MCF 10A (cell line): ENCODE results near the gene SEMA3C. TPM values are rescaled to one million over a fixed set of nuclear protein-coding genes. Genes with fewer than 3 reads are reported as not detected.

Experiments
- BruUV-seq: library from RNA; stranded (reverse); fragments of 400-500 nt; replicated peaks from 2 replicates; lab custom pipeline; 2021; lab: Mats Ljungman, UMichigan
- CTCF ChIA-PET: fragments of 300-600 bp; sonication (Branson Sonifier 250); formaldehyde crosslinking; extraction: SDS; loops from one replicate; lab custom pipeline; 2021; ENCODE audit warnings: antibody characterized with exemption, inconsistent platforms; lab: Yijun Ruan, JAX
- POLR2A ChIA-PET: fragments of 300-600, 350-650 bp; sonication (Branson Sonifier 250); formaldehyde crosslinking; extraction: SDS; loops from one replicate; lab custom pipeline; 2020; ENCODE audit warnings: antibody characterized with exemption, inconsistent platforms; lab: Yijun Ruan, JAX
- DNase-seq: peaks from one replicate; pipeline ENCODE4 v3.0.0-alpha.2; 2018; ENCODE audit not compliant: unreplicated experiment
- H3K27ac Mint-ChIP-seq: one replicate; pipeline ENCODE4 v1.8.0; 2022; ENCODE audit warnings: mild to moderate bottlenecking, low read depth, mixed read lengths; ENCODE audit not compliant: unreplicated experiment
- H3K27me3 Mint-ChIP-seq: one replicate; pipeline ENCODE4 v1.8.0; 2022; ENCODE audit warnings: mixed read lengths; ENCODE audit not compliant: insufficient read depth, unreplicated experiment
- H3K36me3 Mint-ChIP-seq: one replicate; pipeline ENCODE4 v1.8.0; 2022; ENCODE audit warnings: mild to moderate bottlenecking, moderate library complexity, mixed read lengths; ENCODE audit not compliant: insufficient read depth, unreplicated experiment
- H3K4me1 Mint-ChIP-seq: one replicate; pipeline ENCODE4 v1.8.0; 2022; ENCODE audit warnings: mixed read lengths; ENCODE audit not compliant: insufficient read depth, unreplicated experiment
- H3K4me3 Mint-ChIP-seq: one replicate; pipeline ENCODE4 v1.8.0; 2022; ENCODE audit warnings: mild to moderate bottlenecking, moderate library complexity, mixed read lengths; ENCODE audit not compliant: unreplicated experiment
- H3K9me3 Mint-ChIP-seq: one replicate; pipeline ENCODE4 v1.8.0; 2022; ENCODE audit warnings: mixed read lengths; ENCODE audit not compliant: unreplicated experiment
- CTCF ChIP-seq: fragments of 200-600 bp; IDR thresholded peaks from one replicate; pipeline ENCODE4 v1.8.0; 2022; ENCODE audit warnings: antibody characterized with exemption, mild to moderate bottlenecking; ENCODE audit not compliant: unreplicated experiment
- intact Hi-C: fragments of 100-400 bp; cut with micrococcal nuclease; formaldehyde crosslinking; loops from 2 replicates; pipeline ENCODE4 v1.14.1; 2022
- total RNA-seq: library from RNA; stranded (reverse); gene quantifications from 2 replicates; pipeline ENCODE4 v1.2.3, GENCODE V29; 2022

SEMA3C gene
- total RNA-seq, 1 experiment from 2014 or later: 140 TPM

GRCh38 chr7:80826520-80827238, 92.2 kb downstream of the SEMA3C start:
- ChIA-PET CTCF (interaction anchor here (0.6 kb wide), 1 partner anchor 791 kb away, joined by 3 read pairs; no protein-coding TSS in a partner anchor), POLR2A (interaction anchor here (0.7 to 2.6 kb wide), 12 partner anchors 10 to 187 kb away, joined by 3 to 20 read pairs (median 4); partner anchors contain the start of gene SEMA3C)
- no peak overlapping the region for H3K4me3 Mint-ChIP-seq
- no TSS peak for BruUV-seq
- no peak for TF ChIP-seq CTCF
- H3K27me3 Mint-ChIP-seq: no peaks in the 10 kb centered on the region
- intact Hi-C loops: loop anchor here (5.0 kb wide), 1 partner anchor 91 kb away; the partner anchor contains the start of gene SEMA3C
- peaks cover 20% of the 10 kb centered on the region for H3K36me3 Mint-ChIP-seq
- peaks cover 44% of the 10 kb centered on the region for H3K4me1 Mint-ChIP-seq
- no peak overlapping the region for H3K27ac Mint-ChIP-seq
- no peaks in the 10 kb centered on the region for H3K9me3 Mint-ChIP-seq
- peak; percentile 90 for DNase-seq

- Mint-ChIP-seq H3K9me3 (no peaks in the 10 kb centered on the region), H3K27ac (no peak overlapping the region)
- no TSS peak for BruUV-seq
Observed at GRCh38 chr7:80825499-80825898, 93.4 kb downstream of the SEMA3C start.

DNA sequence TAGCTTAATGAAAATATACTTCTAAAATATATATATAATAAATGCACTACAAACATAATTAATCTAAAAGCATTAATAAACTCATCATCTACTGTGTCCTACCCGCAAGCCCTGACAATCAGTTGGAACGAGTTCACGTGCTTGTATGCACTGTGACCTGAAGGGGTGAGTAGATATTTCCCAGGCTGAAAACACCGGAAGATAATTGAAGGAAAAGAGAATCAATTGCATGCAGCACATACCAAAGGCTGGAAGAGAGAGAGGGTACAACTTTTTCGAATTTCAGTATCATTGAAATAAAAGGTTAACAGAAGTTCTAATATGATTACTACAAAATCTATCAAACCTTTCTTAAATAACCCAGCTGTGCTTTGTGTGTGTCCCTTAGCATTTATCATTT, 94.6 kb downstream of the SEMA3C start:
- no peak overlapping the region for H3K27ac Mint-ChIP-seq
- intact Hi-C loops: no loop called here
- BruUV-seq: no TSS peak
- CTCF ChIA-PET: interaction anchor here (0.6 kb wide), 1 partner anchor 421 kb away, joined by 4 read pairs; no protein-coding TSS in a partner anchor
- H3K36me3 Mint-ChIP-seq: peaks cover 6% of the 10 kb centered on the region
- no peaks in the 10 kb centered on the region for H3K9me3 Mint-ChIP-seq
- DNase-seq: no peak
- POLR2A ChIA-PET: interaction anchor here (0.6 kb wide), 1 partner anchor 107 kb away, joined by 3 read pairs; no protein-coding TSS in a partner anchor
- H3K4me3 Mint-ChIP-seq: no peak overlapping the region
- H3K27me3 Mint-ChIP-seq: no peaks in the 10 kb centered on the region
- no peak for TF ChIP-seq CTCF
- peaks cover 28% of the 10 kb centered on the region for H3K4me1 Mint-ChIP-seq

More at GRCh38 chr7:80825499-80825898, 93.4 kb downstream of the SEMA3C start:
- POLR2A ChIA-PET: no interaction called here
- TF ChIP-seq CTCF: no peak
- intact Hi-C loops: loop anchor here (5.0 kb wide), 1 partner anchor 92 kb away; the partner anchor contains the start of gene SEMA3C
- H3K27me3 Mint-ChIP-seq: no peaks in the 10 kb centered on the region
- DNase-seq: no peak
- peaks cover 35% of the 10 kb centered on the region for H3K4me1 Mint-ChIP-seq
- no peak overlapping the region for H3K4me3 Mint-ChIP-seq
- H3K36me3 Mint-ChIP-seq: peaks cover 16% of the 10 kb centered on the region
- CTCF ChIA-PET: no interaction called here

DNA sequence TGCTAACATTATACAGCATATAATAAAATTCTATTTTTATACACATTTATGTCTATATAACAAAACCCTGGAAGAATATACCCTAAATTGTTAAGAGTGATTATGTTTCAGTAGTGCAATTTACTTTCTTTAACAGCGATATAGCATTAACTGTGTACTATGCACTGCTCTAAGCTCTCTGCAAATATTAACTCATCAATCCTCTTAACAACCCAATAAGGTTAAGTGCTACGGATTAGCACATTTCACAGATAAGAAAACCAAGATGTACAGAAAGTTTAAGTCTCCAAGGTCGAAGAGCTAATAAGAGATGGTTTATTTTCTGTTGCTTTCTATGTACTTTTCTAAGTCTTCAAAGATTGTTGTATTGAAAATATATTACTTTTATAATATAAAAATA, 95.8 kb downstream of the SEMA3C start:
- ChIA-PET CTCF (interaction anchor here (0.7 kb wide), 1 partner anchor 147 kb away, joined by 3 read pairs; no protein-coding TSS in a partner anchor), POLR2A (interaction anchor here (0.7 to 2.6 kb wide), 8 partner anchors 12 to 484 kb away, joined by 3 to 7 read pairs (median 4); partner anchors contain the start of gene SEMA3C)
- no peak for TF ChIP-seq CTCF
- intact Hi-C loops: no loop called here
- no peaks in the 10 kb centered on the region for H3K27me3 Mint-ChIP-seq
- H3K9me3 Mint-ChIP-seq: no peaks in the 10 kb centered on the region
- no peak for DNase-seq
- H3K27ac Mint-ChIP-seq: no peak overlapping the region
- peaks cover 28% of the 10 kb centered on the region for H3K4me1 Mint-ChIP-seq
- peaks cover 18% of the 10 kb centered on the region for H3K36me3 Mint-ChIP-seq
- no peak overlapping the region for H3K4me3 Mint-ChIP-seq
- BruUV-seq: no TSS peak
